HCT116 (cell line): ENCODE data around the gene LYPD3. TPM values are rescaled to one million over a fixed set of nuclear protein-coding genes. Genes with fewer than 3 reads are reported as not detected.

Source experiments
- ATAC-seq: fragments of 200-7000 bp; cut with Tn5 transposase; 2 replicates; pipeline ENCODE4 v1.9.1; 2020; ENCODE audit warnings: mild to moderate bottlenecking, moderate library complexity
- BruUV-seq: library from RNA; stranded (reverse); fragments of 400-500 nt; replicated peaks from 2 replicates; lab custom pipeline; 2021; lab: Mats Ljungman, UMichigan
- CTCF ChIA-PET: fragments of 300-600 bp; sonication (Branson Sonifier 250); formaldehyde crosslinking; loops from one replicate; lab custom pipeline; 2021; ENCODE audit warnings: antibody characterized with exemption; lab: Charles Lee
- POLR2A ChIA-PET: fragments of 300-600, 350-600 bp; sonication (Branson Sonifier 250); formaldehyde crosslinking; loops from one replicate; lab custom pipeline; 2021; ENCODE audit warnings: antibody characterized with exemption; lab: Charles Lee
- RAD21 ChIA-PET, 2 experiments: fragments of 300-600 bp; sonication (Branson Sonifier 250); formaldehyde crosslinking; loops; one replicate each; lab custom pipeline; 2023; ENCODE audit warnings: low total read pairs in 2 of 2; ENCODE audit not compliant: uncharacterized antibody in 2 of 2, unreplicated experiment in 2 of 2, low non-redundant PET in 1 of 2; lab: Charles Lee
- DNase-seq: peaks from one replicate; pipeline ENCODE4 v3.0.0-alpha.2; 2010; ENCODE audit warnings: low read depth, low spot score
- H2AFZ ChIP-seq: fragments of 200-600 bp; shearing (Covaris generic), sonication (generic); 2 replicates; pipeline ENCODE4 v1.6.1; 2017; ENCODE audit warnings: low read depth, mixed run types, mixed read lengths, antibody characterized with exemption, low read length; ENCODE audit not compliant: poor library complexity, severe bottlenecking
- H3K27ac ChIP-seq: 2 replicates; pipeline ENCODE4 v1.5.1; 2012; ENCODE audit warnings: low read depth, low read length
- H3K27me3 ChIP-seq: fragments of 200-600 bp; sonication (generic); 2 replicates; pipeline ENCODE4 v1.6.1; 2016; ENCODE audit warnings: mixed run types, low read length, mixed read lengths; ENCODE audit not compliant: insufficient read depth
- H3K36me3 ChIP-seq, 2 experiments: fragments of 200-500 bp in 1 of 2; fragments of 200-600 bp in 1 of 2; sonication (Bioruptor generic) in 1 of 2; sonication (generic) in 1 of 2; 2 replicates each; pipeline versions ENCODE4 v1.5.1 to v1.6.1; 2014 to 2016; ENCODE audit warnings: low read length in 2 of 2, inconsistent platforms in 1 of 2, mixed read lengths in 1 of 2, mixed run types in 1 of 2; ENCODE audit not compliant: insufficient read depth in 2 of 2, control insufficient read depth in 1 of 2
- H3K4me1 ChIP-seq, 2 experiments: fragments of 200-600 bp in 1 of 2; sonication (generic) in 1 of 2; 2 replicates each; pipeline versions ENCODE4 v1.5.1 to v1.6.1; 2012 to 2017; ENCODE audit warnings: low read length in 2 of 2, inconsistent platforms in 1 of 2, mild to moderate bottlenecking in 1 of 2, mixed read lengths in 1 of 2, mixed run types in 1 of 2, moderate library complexity in 1 of 2; ENCODE audit not compliant: insufficient read depth in 2 of 2, control insufficient read depth in 1 of 2
- H3K4me2 ChIP-seq: fragments of 200-600 bp; sonication (generic); 2 replicates; pipeline ENCODE4 v1.6.1; 2017; ENCODE audit warnings: mixed run types, low read length, mixed read lengths
- H3K4me3 ChIP-seq, 2 experiments: fragments of 200-600 bp in 1 of 2; sonication (generic) in 1 of 2; replicated peaks in 1 of 2; 2 replicates each; pipeline ENCODE4 v1.5.1; 2011 to 2016; ENCODE audit warnings: low read length in 2 of 2, control low read depth in 1 of 2, low read depth in 1 of 2, mild to moderate bottlenecking in 1 of 2, mixed read lengths in 1 of 2, mixed run types in 1 of 2
- H3K79me2 ChIP-seq: fragments of 200-600 bp; sonication (generic); 2 replicates; pipeline ENCODE4 v1.6.1; 2017; ENCODE audit warnings: mild to moderate bottlenecking, mixed run types, low read length, moderate library complexity, mixed read lengths; ENCODE audit not compliant: insufficient read depth
- H3K9ac ChIP-seq: fragments of 200-600 bp; sonication (generic); 2 replicates; pipeline ENCODE4 v1.6.1; 2016; ENCODE audit warnings: low read length, mixed read lengths
- H3K9me2 ChIP-seq: fragments of 200-600 bp; sonication (generic), shearing (Covaris generic); 2 replicates; pipeline ENCODE4 v1.6.1; 2017; ENCODE audit warnings: mixed run types, mild to moderate bottlenecking, moderate library complexity; ENCODE audit not compliant: insufficient read depth
- H3K9me3 ChIP-seq, 2 experiments: fragments of 200-500 bp in 1 of 2; fragments of 200-600 bp in 1 of 2; sonication (Bioruptor generic) in 1 of 2; sonication (generic) in 1 of 2; 2 replicates each; pipeline ENCODE4 v1.6.1; 2014 to 2017; ENCODE audit warnings: low read length in 2 of 2, mixed read lengths in 2 of 2, inconsistent platforms in 1 of 2, low read depth in 1 of 2, mild to moderate bottlenecking in 1 of 2, mixed run types in 1 of 2, moderate library complexity in 1 of 2; ENCODE audit not compliant: control insufficient read depth in 1 of 2, insufficient read depth in 1 of 2
- H4K20me1 ChIP-seq: fragments of 200-600 bp; sonication (generic), shearing (Covaris generic); 2 replicates; pipeline ENCODE4 v1.6.1; 2017; ENCODE audit warnings: mixed run types, mild to moderate bottlenecking, moderate library complexity; ENCODE audit not compliant: insufficient read depth
- CBX3 ChIP-seq: IDR thresholded peaks from 2 replicates; pipeline ENCODE4 v1.6.1; 2012; ENCODE audit warnings: low read depth
- EGR1 ChIP-seq: IDR thresholded peaks from 2 replicates; pipeline ENCODE4 v1.6.1; 2012; ENCODE audit warnings: low read depth
- EZH2 ChIP-seq: fragments of 200-600 bp; sonication (generic); IDR thresholded peaks from 2 replicates; pipeline ENCODE4 v1.6.1; 2017; ENCODE audit warnings: antibody characterized with exemption, mixed run types
- EZH2phosphoT487 ChIP-seq: fragments of 200-600 bp; IDR thresholded peaks from 2 replicates; pipeline ENCODE4 v1.6.1; 2018; ENCODE audit warnings: antibody characterized with exemption, borderline replicate concordance
- FOSL1 ChIP-seq: IDR thresholded peaks from 2 replicates; pipeline ENCODE4 v1.6.1; 2012; ENCODE audit warnings: low read depth
- JUND ChIP-seq: IDR thresholded peaks from 2 replicates; pipeline ENCODE4 v1.6.1; 2012
- POLR2AphosphoS5 ChIP-seq: IDR thresholded peaks from 2 replicates; pipeline ENCODE4 v1.6.1; 2011; ENCODE audit warnings: mild to moderate bottlenecking, low read depth, low read length, moderate library complexity
- RAD21 ChIP-seq: IDR thresholded peaks from 2 replicates; pipeline ENCODE4 v1.6.1; 2012; ENCODE audit warnings: low read depth, mild to moderate bottlenecking
- SIN3A ChIP-seq: IDR thresholded peaks from 2 replicates; pipeline ENCODE4 v1.6.1; 2012; ENCODE audit warnings: low read depth
- SP1 ChIP-seq: IDR thresholded peaks from 2 replicates; pipeline ENCODE4 v1.6.1; 2012; ENCODE audit warnings: low read depth
- TCF7L2 ChIP-seq: IDR thresholded peaks from 2 replicates; pipeline ENCODE4 v1.7.0; 2011; ENCODE audit warnings: borderline replicate concordance, inconsistent platforms; ENCODE audit not compliant: insufficient read depth, insufficient read length; ENCODE audit errors: extremely low read depth
- ZFX ChIP-seq: fragments of 450-650 bp; IDR thresholded peaks from 2 replicates; pipeline ENCODE4 v1.6.1; 2017
- ZNF274 ChIP-seq: fragments of 200-500 bp; sonication (Bioruptor generic); IDR thresholded peaks from 2 replicates; pipeline ENCODE4 v1.6.1; 2014; ENCODE audit warnings: mild to moderate bottlenecking, low read depth, low read length, inconsistent platforms
- intact Hi-C: fragments of 100-400 bp; cut with micrococcal nuclease; formaldehyde crosslinking; loops from 2 replicates; pipeline ENCODE4 v1.10.0; 2022
- total RNA-seq: library from RNA; stranded (reverse); gene quantifications from one replicate; pipeline ENCODE4 v1.2.1, GENCODE V29; 2021; ENCODE audit not compliant: unreplicated experiment
- TF ChIP-seq, protein P1 (sequence below), 3 experiments: fragments of 200-600 bp in 1 of 3; sonication (generic) in 1 of 3; IDR thresholded peaks in 2 of 3; conservative IDR thresholded peaks in 1 of 3; 2 replicates each; pipeline ENCODE4 v1.5.1; 2012 to 2017; ENCODE audit warnings: low read depth in 2 of 3, low read length in 2 of 3, antibody characterized with exemption in 1 of 3, borderline replicate concordance in 1 of 3, control low read depth in 1 of 3, mild to moderate bottlenecking in 1 of 3, mixed read lengths in 1 of 3, mixed run types in 1 of 3, moderate library complexity in 1 of 3; ENCODE audit not compliant: insufficient read depth in 1 of 3

Gene LYPD3
- total RNA-seq, 1 experiment from 2014 or later = 3.6 TPM

DNA sequence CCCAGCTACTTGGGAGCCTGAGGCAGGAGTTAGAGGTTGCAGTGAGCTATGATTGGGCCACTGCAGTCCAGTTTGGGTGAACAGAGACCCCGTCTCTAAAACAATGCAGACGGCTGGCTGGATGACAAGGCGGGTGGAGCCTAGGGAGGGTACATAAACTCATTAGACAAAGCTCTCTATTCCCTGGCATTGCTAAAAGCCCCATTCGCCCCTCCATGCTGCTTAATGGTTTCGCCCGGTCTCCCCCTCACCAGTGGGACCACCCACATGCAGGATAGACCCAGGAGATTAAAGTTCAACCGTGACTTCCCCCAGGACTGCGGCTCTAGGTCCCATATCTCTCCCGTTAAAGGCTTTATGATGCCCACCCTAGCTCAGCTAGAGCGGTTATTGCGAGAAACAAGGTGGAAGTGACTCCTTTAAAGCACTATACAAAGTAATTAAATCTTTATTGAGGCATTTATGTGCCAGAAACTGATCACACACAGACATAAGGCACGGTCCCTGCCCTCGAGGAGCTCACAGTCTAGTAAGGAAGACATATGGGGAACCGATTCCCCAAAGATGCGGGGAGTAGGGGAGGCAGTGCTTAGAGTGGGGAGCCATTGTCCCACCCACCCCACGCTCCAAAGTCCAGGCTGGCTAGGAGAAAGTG is 4.9 kb downstream of the LYPD3 start:
- intact Hi-C loops = no loop called here
- no peaks in the 10 kb centered on the region for H4K20me1 ChIP-seq
- no TSS peak for BruUV-seq
- ChIA-PET POLR2A (no interaction called here), CTCF (interaction anchor here (1.0 kb wide), 1 partner anchor 59 kb away, joined by 4 read pairs; no protein-coding TSS in a partner anchor), RAD21 (no interaction called here)
- no peak overlapping the region for H2AFZ ChIP-seq
- H3K27ac ChIP-seq = no peak overlapping the region
- H3K79me2 ChIP-seq = no peaks in the 10 kb centered on the region
- H3K4me1 ChIP-seq = peaks cover 16 to 28% of the 10 kb centered on the region in 2 experiments
- TF ChIP-seq JUND (no peak), SIN3A (no peak), CBX3 (no peak), ZFX (no peak), RAD21 (no peak), EZH2phosphoT487 (no peak), ZNF274 (no peak), POLR2AphosphoS5 (no peak), TCF7L2 (no peak), SP1 (no peak), FOSL1 (no peak), EZH2 (no peak), EGR1 (no peak)
- TF ChIP-seq, protein P1, sequence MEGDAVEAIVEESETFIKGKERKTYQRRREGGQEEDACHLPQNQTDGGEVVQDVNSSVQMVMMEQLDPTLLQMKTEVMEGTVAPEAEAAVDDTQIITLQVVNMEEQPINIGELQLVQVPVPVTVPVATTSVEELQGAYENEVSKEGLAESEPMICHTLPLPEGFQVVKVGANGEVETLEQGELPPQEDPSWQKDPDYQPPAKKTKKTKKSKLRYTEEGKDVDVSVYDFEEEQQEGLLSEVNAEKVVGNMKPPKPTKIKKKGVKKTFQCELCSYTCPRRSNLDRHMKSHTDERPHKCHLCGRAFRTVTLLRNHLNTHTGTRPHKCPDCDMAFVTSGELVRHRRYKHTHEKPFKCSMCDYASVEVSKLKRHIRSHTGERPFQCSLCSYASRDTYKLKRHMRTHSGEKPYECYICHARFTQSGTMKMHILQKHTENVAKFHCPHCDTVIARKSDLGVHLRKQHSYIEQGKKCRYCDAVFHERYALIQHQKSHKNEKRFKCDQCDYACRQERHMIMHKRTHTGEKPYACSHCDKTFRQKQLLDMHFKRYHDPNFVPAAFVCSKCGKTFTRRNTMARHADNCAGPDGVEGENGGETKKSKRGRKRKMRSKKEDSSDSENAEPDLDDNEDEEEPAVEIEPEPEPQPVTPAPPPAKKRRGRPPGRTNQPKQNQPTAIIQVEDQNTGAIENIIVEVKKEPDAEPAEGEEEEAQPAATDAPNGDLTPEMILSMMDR (IDR thresholded peaks at IDR 0.05 in 2 of 3, conservative IDR thresholded peaks at IDR 0.05 in 1 of 3; ENCODE audit: borderline replicate concordance in 1 of 3, insufficient read depth in 1 of 3, low read depth in 2 of 3, low read length in 2 of 3) = no peak
- no peaks in the 10 kb centered on the region for H3K9me3 ChIP-seq
- no peaks in the 10 kb centered on the region for H3K9me2 ChIP-seq
- ATAC-seq = no peak
- no peak overlapping the region for H3K4me3 ChIP-seq
- H3K4me2 ChIP-seq = no peak overlapping the region
- H3K27me3 ChIP-seq = no peaks in the 10 kb centered on the region
- no peaks in the 10 kb centered on the region for H3K36me3 ChIP-seq
- H3K9ac ChIP-seq = no peak overlapping the region
- no peak for DNase-seq
